ENCODE measurements around the gene NAALADL2.
"Not testable (repeated sequence)": the region's sequence is repeated elsewhere in the genome, so short reads cannot be mapped to it uniquely, and the experiment has no call there.

NAALADL2 gene

GRCh38 chr3:175215833-175216232, 356.7 kb downstream of the NAALADL2 start:
- no peak for DNase-seq

GRCh38 chr3:175222356-175222755, 363.2 kb downstream of the NAALADL2 start:
- no peak for DNase-seq

GRCh38 chr3:175224051-175224450, 364.9 kb downstream of the NAALADL2 start:
- no peak for DNase-seq

- no peak for DNase-seq
Observed at GRCh38 chr3:175226444-175226843, 367.3 kb downstream of the NAALADL2 start.

- DNase-seq, result no peak
Observed at GRCh38 chr3:175227126-175227525, 368.0 kb downstream of the NAALADL2 start.

- DNase-seq, result no peak
Observed at GRCh38 chr3:175233957-175234940, 375.1 kb downstream of the NAALADL2 start.

- DNase-seq, result no peak
Observed at GRCh38 chr3:175238801-175239200, 379.7 kb downstream of the NAALADL2 start.

- DNase-seq, result no peak
Observed at GRCh38 chr3:175240921-175241320, 381.8 kb downstream of the NAALADL2 start.

- DNase-seq, result no peak
Observed at GRCh38 chr3:175242243-175242642, 383.1 kb downstream of the NAALADL2 start.

- DNase-seq, result no peak
Observed at GRCh38 chr3:175246234-175246633, 387.1 kb downstream of the NAALADL2 start.

- DNase-seq, result no peak
Observed at GRCh38 chr3:175246766-175247165, 387.6 kb downstream of the NAALADL2 start.

- no peak for DNase-seq
Observed at GRCh38 chr3:175247629-175248028, 388.5 kb downstream of the NAALADL2 start.

- DNase-seq, result no peak
Observed at GRCh38 chr3:175248832-175249231, 389.7 kb downstream of the NAALADL2 start.

- no peak for DNase-seq
Observed at GRCh38 chr3:175255698-175256097, 396.6 kb downstream of the NAALADL2 start.

GRCh38 chr3:175257123-175257522, 398.0 kb downstream of the NAALADL2 start:
- no peak for DNase-seq

GRCh38 chr3:175258763-175259162, 399.6 kb downstream of the NAALADL2 start:
- no peak for DNase-seq

GRCh38 chr3:175260145-175260794, 401.1 kb downstream of the NAALADL2 start:
- no peak for DNase-seq

GRCh38 chr3:175266478-175266877, 407.3 kb downstream of the NAALADL2 start:
- no peak for DNase-seq

GRCh38 chr3:175267121-175267531, 408.0 kb downstream of the NAALADL2 start:
- peak; percentile 1 for DNase-seq

GRCh38 chr3:175267561-175267960, 408.4 kb downstream of the NAALADL2 start:
- DNase-seq, result no peak

GRCh38 chr3:175269394-175269793, 410.3 kb downstream of the NAALADL2 start:
- DNase-seq, result no peak

GRCh38 chr3:175270198-175270837, 411.2 kb downstream of the NAALADL2 start:
- DNase-seq, result no peak

- DNase-seq, result no peak
Observed at GRCh38 chr3:175270866-175271265, 411.7 kb downstream of the NAALADL2 start.

- not testable (repeated sequence) for DNase-seq
Observed at GRCh38 chr3:175271465-175271864, 412.3 kb downstream of the NAALADL2 start.

All from activated CD4-positive, alpha-beta T cell treated with anti-CD3 and anti-CD28 coated beads, Interleukin-2, amount 50 U/mL, for 16 hours (primary cell).